ENCODE results near the gene ASPG. TPM values are rescaled to one million over a fixed set of nuclear protein-coding genes. Genes with fewer than 3 reads are reported as not detected.

Gene ASPG
- total and polyA plus RNA-seq, 2 donors (not counting 3 experiments of a cell fraction or from before 2014, with no cell fraction given), result not detected

GRCh38 chr14:104073764-104074163 is 11.7 kb upstream of the ASPG start:
- intact Hi-C loops (cut with micrococcal nuclease) (no loop called here), dilution Hi-C loops (cut with MboI; ENCODE audit: extremely low pct_ligation_motif_present, low sequenced_read_pairs) (no loop called here)
- Histone ChIP-seq H3K4me2 (ENCODE audit: insufficient read depth, low read length) (no peak overlapping the region), H3K4me3 (replicated peaks in 1 of 3; ENCODE audit: insufficient read depth in 1 of 3, low read depth in 1 of 3, low read length in 3 of 3) (no peak overlapping the region), H3K79me2 (ENCODE audit: control insufficient read depth, insufficient read depth, low read length) (no peaks in the 10 kb centered on the region), H3K4me1 (ENCODE audit: control insufficient read depth, extremely low read depth, insufficient read depth, low read length) (no peaks in the 10 kb centered on the region), H3K9me1 (replicated peaks; ENCODE audit: control insufficient read depth, extremely low read depth, insufficient read depth, low read length) (no peaks in the 10 kb centered on the region), H2AFZ (ENCODE audit: low read depth, low read length) (no peak overlapping the region), H4K20me1 (replicated peaks; ENCODE audit: control insufficient read depth, extremely low read depth, insufficient read depth, low read length) (no peaks in the 10 kb centered on the region), H3K27me3 (ENCODE audit: control insufficient read depth in 2 of 2, insufficient read depth in 2 of 2, low read length in 2 of 2) (peaks cover 0 to 2% of the 10 kb centered on the region in 2 experiments), H3K9ac (replicated peaks; ENCODE audit: extremely low read depth, insufficient read depth, low read length) (no peak overlapping the region), H3K36me3 (ENCODE audit: control insufficient read depth in 2 of 2, extremely low read depth in 1 of 2, insufficient read depth in 2 of 2, low read length in 2 of 2) (no peaks in the 10 kb centered on the region), H3K9me3 (replicated peaks; ENCODE audit: control insufficient read depth, insufficient read depth, low read length) (no peaks in the 10 kb centered on the region), H3K27ac (ENCODE audit: insufficient read depth, low read depth, low read length) (no peak overlapping the region)
- no TSS peak for BruUV-seq (replicated peaks)
- DNase-seq (ENCODE audit: low read depth, low spot score) (no peak), FAIRE-seq (no peak)
- TF ChIP-seq EZH2 (IDR thresholded peaks at IDR 0.05; ENCODE audit: borderline replicate concordance, low read depth, low read length, severe bottlenecking), result no peak
- no peak for TF ChIP-seq CTCF (IDR thresholded peaks at IDR 0.05; ENCODE audit: extremely low read depth in 1 of 2, insufficient read depth in 1 of 2, low read depth in 1 of 2, low read length in 2 of 2)
- no peak for TF ChIP-seq MAX (IDR thresholded peaks at IDR 0.05; ENCODE audit: insufficient read depth, insufficient read length)
- no peak for TF ChIP-seq POLR2A (IDR thresholded peaks at IDR 0.05; ENCODE audit: low read depth, low read length)
- no peak for TF ChIP-seq MYC (IDR thresholded peaks at IDR 0.05; ENCODE audit: low read depth, low read length)
- TF ChIP-seq JUN (IDR thresholded peaks at IDR 0.05; ENCODE audit: borderline replicate concordance, insufficient read depth, insufficient read length, low read depth), result no peak
- no peak for TF ChIP-seq GATA2 (IDR thresholded peaks at IDR 0.05; ENCODE audit: insufficient read depth, insufficient read length, low read depth, low read length)
- no peak for TF ChIP-seq FOS (IDR thresholded peaks at IDR 0.05; ENCODE audit: borderline replicate concordance, insufficient read depth, low read length)
- no peak for TF ChIP-seq POLR2AphosphoS5 (IDR thresholded peaks at IDR 0.05; ENCODE audit: insufficient read depth, low read depth, low read length)
- CTCF ChIA-PET, result no interaction called here
- POLR2A ChIA-PET, result no interaction called here

Data from endothelial cell of umbilical vein (primary cell).